Gastroesophageal sphincter (tissue), 4 donors: Measurements from ENCODE around the gene XYLT1. TPM values are rescaled to one million over a fixed set of nuclear protein-coding genes. Genes with fewer than 3 reads are reported as not detected.

Experiments
- ATAC-seq: fragments of 150-250 bp; one replicate; pipeline ENCODE4 v1.9.1; 2016; ENCODE audit warnings: mild to moderate bottlenecking, moderate library complexity
- H3K27ac ChIP-seq, 4 donors: fragments of 200-600 bp; sonication (generic) in 3 of 4; 1 replicate in 3 of 4; 2 replicates in 1 of 4; pipeline ENCODE4 v1.5.1; 2016 to 2019
- H3K27me3 ChIP-seq: fragments of 200-600 bp; sonication (generic); one replicate; pipeline ENCODE4 v1.5.1; 2019
- H3K36me3 ChIP-seq, 2 donors: fragments of 200-600 bp; sonication (generic); one replicate each; pipeline ENCODE4 v1.5.1; 2019; ENCODE audit warnings: control low read depth in 1 of 2
- H3K4me1 ChIP-seq, 3 donors: fragments of 200-600 bp; sonication (generic); 1 replicate in 2 of 3; 2 replicates in 1 of 3; pipeline ENCODE4 v1.5.1; 2016 to 2019; ENCODE audit warnings: control low read depth in 2 of 3
- H3K4me3 ChIP-seq, 2 donors: fragments of 200-600 bp; sonication (generic); one replicate each; pipeline ENCODE4 v1.5.1; 2019; ENCODE audit warnings: mild to moderate bottlenecking in 1 of 2, moderate library complexity in 1 of 2
- H3K9me3 ChIP-seq, 3 donors: fragments of 200-600 bp; sonication (generic); one replicate each; pipeline ENCODE4 v1.5.1; 2017 to 2019; ENCODE audit warnings: control low read depth in 2 of 3
- EP300 ChIP-seq: sonication (generic); formaldehyde crosslinking; IDR thresholded peaks from one replicate; pipeline ENCODE4 v1.6.1; 2017; ENCODE audit warnings: antibody characterized with exemption, mild to moderate bottlenecking
- POLR2A ChIP-seq, 2 donors: fragments of 450-650 bp; IDR thresholded peaks; one replicate each; pipeline ENCODE4 v1.6.1; 2017; ENCODE audit warnings: antibody characterized with exemption in 2 of 2, mild to moderate bottlenecking in 2 of 2, moderate library complexity in 1 of 2
- POLR2AphosphoS5 ChIP-seq: sonication (generic); formaldehyde crosslinking; IDR thresholded peaks from one replicate; pipeline ENCODE4 v1.6.1; 2017; ENCODE audit warnings: antibody characterized with exemption
- WGBS, 2 donors: methylation state at CpG; one replicate each; pipeline ENCODE4 v1.1.5; 2018; ENCODE audit warnings: low coverage in 1 of 2; 5-methylcytosine and 5-hydroxymethylcytosine counted together
- total RNA-seq, 4 donors: library from RNA; depleted of rRNA; stranded (reverse); fragments of >200 nt; gene quantifications; one replicate each; pipeline ENCODE4 v1.1.0, GENCODE V29; 2016
- TF ChIP-seq, protein P1 (sequence below), 4 experiments: fragments of 200-600 bp in 2 of 4; fragments of 450-650 bp in 2 of 4; sonication (generic) in 1 of 4; IDR thresholded peaks; one replicate each; pipeline ENCODE4 v1.5.1; 2017 to 2019; ENCODE audit warnings: antibody characterized with exemption in 4 of 4, mild to moderate bottlenecking in 2 of 4, moderate library complexity in 2 of 4

The XYLT1 gene
- total RNA-seq, 4 donors from 2014 or later = 19.1 to 51.6 (median 23.7) TPM

- Histone ChIP-seq H3K9me3 (no peaks in the 10 kb centered on the region), H3K27ac (no peak overlapping the region), H3K4me1 (peaks cover 0 to 11% (median 0%) of the 10 kb centered on the region in 3 donors), H3K4me3 (no peak overlapping the region), H3K36me3 (peaks cover 0 to 25% of the 10 kb centered on the region in 2 donors), H3K27me3 (no peaks in the 10 kb centered on the region)
- no peak for TF ChIP-seq POLR2AphosphoS5
- TF ChIP-seq POLR2A (IDR thresholded peaks at IDR 0.05) = no peak
- TF ChIP-seq, protein P1, sequence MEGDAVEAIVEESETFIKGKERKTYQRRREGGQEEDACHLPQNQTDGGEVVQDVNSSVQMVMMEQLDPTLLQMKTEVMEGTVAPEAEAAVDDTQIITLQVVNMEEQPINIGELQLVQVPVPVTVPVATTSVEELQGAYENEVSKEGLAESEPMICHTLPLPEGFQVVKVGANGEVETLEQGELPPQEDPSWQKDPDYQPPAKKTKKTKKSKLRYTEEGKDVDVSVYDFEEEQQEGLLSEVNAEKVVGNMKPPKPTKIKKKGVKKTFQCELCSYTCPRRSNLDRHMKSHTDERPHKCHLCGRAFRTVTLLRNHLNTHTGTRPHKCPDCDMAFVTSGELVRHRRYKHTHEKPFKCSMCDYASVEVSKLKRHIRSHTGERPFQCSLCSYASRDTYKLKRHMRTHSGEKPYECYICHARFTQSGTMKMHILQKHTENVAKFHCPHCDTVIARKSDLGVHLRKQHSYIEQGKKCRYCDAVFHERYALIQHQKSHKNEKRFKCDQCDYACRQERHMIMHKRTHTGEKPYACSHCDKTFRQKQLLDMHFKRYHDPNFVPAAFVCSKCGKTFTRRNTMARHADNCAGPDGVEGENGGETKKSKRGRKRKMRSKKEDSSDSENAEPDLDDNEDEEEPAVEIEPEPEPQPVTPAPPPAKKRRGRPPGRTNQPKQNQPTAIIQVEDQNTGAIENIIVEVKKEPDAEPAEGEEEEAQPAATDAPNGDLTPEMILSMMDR (IDR thresholded peaks at IDR 0.05) = no peak
- no peak for TF ChIP-seq EP300
- ATAC-seq = no peak
- 79% methylated on average over 7 of the region's 7 CpGs; no CpG with 5 or more reads in 1 of the 2 donors for WGBS, 2 donors
Observed at GRCh38 chr16:17184026-17184425, 286.7 kb downstream of the XYLT1 start.

GRCh38 chr16:17177959-17178905 is 292.5 kb downstream of the XYLT1 start:
- 79 to 85% methylated on average over 10 to 13 of the region's 14 CpGs for WGBS, 2 donors
- no peaks in the 10 kb centered on the region for H3K9me3 ChIP-seq
- H3K36me3 ChIP-seq = peaks cover 0 to 10% of the 10 kb centered on the region in 2 donors
- H3K4me3 ChIP-seq = no peak overlapping the region
- TF ChIP-seq POLR2AphosphoS5 (no peak), POLR2A (IDR thresholded peaks at IDR 0.05) (no peak), EP300 (no peak)
- TF ChIP-seq, protein P1 (IDR thresholded peaks at IDR 0.05) = no peak
- no peak for ATAC-seq
- H3K4me1 ChIP-seq = peaks cover 0 to 11% (median 0%) of the 10 kb centered on the region in 3 donors
- H3K27me3 ChIP-seq = no peaks in the 10 kb centered on the region
- no peak overlapping the region for H3K27ac ChIP-seq

DNA sequence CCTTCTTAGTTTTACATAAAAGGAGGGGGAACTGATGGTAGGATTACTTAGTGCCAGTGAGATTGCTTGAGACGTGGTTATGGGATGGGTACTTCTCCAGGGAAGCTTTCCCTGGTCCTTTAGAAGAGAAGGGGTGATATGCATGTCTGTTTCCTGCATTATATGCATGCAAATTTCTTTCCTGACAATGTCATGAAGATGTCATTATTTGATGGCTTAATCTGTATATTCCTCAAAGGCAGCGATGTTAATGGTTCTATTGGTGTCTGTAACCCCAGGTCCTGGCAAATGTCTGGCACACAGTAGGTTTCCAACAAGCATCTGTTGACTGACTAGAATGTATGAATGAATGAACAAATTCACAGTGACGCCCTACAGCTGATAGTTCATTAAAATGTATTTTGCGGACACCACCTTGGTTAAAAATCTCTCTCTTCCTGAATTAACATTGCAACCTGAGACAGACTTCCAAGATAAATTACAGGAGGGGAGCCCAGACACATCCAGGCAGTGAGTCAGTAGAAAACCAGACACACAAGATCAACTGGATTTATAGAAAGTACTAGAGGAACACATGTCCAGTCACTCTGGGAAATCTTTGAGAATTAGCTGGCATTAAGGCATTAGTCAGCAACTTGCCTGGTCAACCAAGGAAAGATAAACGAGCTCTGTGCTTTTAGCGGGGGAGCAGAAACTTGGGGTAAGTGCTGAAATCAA is 293.4 kb downstream of the XYLT1 start:
- Histone ChIP-seq H3K27me3 (no peaks in the 10 kb centered on the region), H3K27ac (no peak overlapping the region), H3K4me3 (no peak overlapping the region), H3K36me3 (peaks cover 0 to 8% of the 10 kb centered on the region in 2 donors), H3K9me3 (no peaks in the 10 kb centered on the region), H3K4me1 (peaks cover 0 to 11% (median 0%) of the 10 kb centered on the region in 3 donors)
- ATAC-seq = no peak
- WGBS, 2 donors = 72 to 89% methylated on average over 4 to 6 of the region's 6 CpGs
- TF ChIP-seq POLR2A (IDR thresholded peaks at IDR 0.05) (no peak), EP300 (no peak), POLR2AphosphoS5 (no peak)
- TF ChIP-seq, protein P1 (IDR thresholded peaks at IDR 0.05) = no peak

DNA sequence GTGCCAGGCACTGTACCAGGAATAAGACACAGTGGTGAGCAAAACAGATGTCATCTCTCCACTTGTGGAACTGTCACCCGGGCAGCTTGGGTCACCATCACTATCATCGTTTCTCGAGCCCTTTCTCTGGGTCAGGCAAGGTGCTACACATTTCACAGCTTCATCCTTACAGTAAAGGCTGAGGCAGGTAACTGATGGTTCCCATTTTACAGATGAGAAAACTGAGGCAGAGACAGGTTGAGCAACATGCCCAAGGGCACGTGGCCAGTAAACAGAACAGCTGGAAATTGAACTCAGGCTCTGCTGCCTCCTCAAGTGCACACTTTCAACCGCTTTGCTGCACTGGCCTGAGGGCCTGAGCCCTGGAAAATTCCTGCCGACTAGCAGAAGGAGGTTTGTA is 294.6 kb downstream of the XYLT1 start:
- Histone ChIP-seq H3K36me3 (no peaks in the 10 kb centered on the region), H3K4me3 (no peak overlapping the region), H3K27ac (no peak overlapping the region), H3K27me3 (no peaks in the 10 kb centered on the region), H3K4me1 (peaks cover 0 to 11% (median 0%) of the 10 kb centered on the region in 3 donors), H3K9me3 (no peaks in the 10 kb centered on the region)
- TF ChIP-seq, protein P1 (IDR thresholded peaks at IDR 0.05) = no peak
- TF ChIP-seq EP300 = no peak
- TF ChIP-seq POLR2AphosphoS5 = no peak
- no peak for TF ChIP-seq POLR2A (IDR thresholded peaks at IDR 0.05)
- ATAC-seq = no peak
- 90% methylated on average over 5 of the region's 6 CpGs; no CpG with 5 or more reads in 1 of the 2 donors for WGBS, 2 donors
